ENCODE results near the gene GALNT10.

The GALNT10 gene

DNA sequence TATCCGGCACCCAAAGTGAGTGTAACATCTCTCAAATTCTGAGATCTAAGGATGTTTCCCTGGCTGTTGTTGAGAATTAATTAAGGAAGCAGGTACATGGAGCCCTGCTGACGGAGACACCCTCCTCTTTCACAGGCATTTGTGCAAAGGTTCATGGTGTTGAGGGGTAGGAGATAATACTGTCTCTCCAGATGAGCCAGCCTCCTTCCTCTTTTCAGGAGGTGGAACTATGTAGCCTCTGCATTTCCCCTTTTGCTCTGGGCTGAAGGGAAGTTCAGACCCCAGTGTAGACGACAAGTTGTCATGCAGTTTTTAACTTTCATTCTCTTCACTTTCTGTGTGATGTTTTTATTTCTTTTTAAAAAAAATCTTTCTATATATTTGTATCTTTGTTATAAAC is 107.5 kb downstream of the GALNT10 start:
- peak overlapping the region; percentile 82 for H3K27ac ChIP-seq
- TF ChIP-seq, protein P1, sequence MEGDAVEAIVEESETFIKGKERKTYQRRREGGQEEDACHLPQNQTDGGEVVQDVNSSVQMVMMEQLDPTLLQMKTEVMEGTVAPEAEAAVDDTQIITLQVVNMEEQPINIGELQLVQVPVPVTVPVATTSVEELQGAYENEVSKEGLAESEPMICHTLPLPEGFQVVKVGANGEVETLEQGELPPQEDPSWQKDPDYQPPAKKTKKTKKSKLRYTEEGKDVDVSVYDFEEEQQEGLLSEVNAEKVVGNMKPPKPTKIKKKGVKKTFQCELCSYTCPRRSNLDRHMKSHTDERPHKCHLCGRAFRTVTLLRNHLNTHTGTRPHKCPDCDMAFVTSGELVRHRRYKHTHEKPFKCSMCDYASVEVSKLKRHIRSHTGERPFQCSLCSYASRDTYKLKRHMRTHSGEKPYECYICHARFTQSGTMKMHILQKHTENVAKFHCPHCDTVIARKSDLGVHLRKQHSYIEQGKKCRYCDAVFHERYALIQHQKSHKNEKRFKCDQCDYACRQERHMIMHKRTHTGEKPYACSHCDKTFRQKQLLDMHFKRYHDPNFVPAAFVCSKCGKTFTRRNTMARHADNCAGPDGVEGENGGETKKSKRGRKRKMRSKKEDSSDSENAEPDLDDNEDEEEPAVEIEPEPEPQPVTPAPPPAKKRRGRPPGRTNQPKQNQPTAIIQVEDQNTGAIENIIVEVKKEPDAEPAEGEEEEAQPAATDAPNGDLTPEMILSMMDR (conservative IDR thresholded peaks at IDR 0.05), result no peak

DNA sequence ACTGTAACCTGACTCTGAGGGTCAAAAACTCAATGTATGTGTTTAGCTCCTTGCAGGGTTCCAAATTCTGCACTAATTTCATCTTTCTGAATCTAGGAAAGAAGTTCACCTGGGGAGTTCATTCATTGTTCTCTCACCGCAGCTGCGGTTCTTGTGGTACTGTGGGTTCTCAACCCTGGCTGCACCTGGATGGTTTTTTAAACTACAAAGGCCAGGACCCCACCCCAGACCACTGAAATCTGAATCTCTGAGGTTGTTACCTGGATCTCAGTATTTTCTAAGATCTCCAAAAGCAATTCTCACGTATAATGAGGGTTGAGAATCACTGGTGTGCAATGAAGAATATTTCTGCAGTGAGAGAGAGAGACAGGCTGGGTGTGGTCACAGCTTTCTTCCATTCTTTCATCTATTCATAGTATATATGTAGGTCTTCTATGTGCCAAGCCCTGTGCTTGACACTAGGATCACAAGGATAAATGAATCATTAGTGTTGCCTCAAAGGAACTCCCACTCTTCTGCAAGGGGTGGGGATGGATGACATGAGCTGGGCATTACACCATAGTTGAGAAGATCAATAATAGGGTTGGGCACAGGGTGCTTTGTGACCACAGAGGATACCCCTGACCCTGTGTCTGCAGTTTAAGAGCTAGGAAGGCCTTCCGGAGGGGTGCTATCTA is 109.8 kb downstream of the GALNT10 start:
- TF ChIP-seq, protein P1 (conservative IDR thresholded peaks at IDR 0.05), result no peak
- H3K27ac ChIP-seq, result no peak overlapping the region

DNA sequence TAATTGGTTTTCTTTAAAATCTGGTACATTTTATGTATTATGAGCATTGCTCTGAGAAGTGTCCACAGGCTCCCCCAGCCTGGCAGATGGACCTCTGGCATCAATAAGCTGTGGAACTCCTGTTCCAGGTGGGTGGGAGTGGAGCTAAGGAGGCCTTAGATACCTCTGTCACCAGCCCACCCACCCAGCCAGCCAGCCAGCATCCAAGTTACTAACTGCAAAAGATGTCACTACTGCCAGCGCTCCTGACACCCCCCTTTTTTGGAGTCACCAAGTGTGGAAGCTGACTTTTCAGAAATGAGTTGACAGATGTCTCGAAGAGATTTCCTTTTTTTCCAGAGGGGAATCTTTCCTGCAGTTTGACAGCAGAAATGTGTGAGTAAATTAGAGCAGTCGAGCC is 111.2 kb downstream of the GALNT10 start:
- H3K27ac ChIP-seq, result no peak overlapping the region
- TF ChIP-seq, protein P1 (conservative IDR thresholded peaks at IDR 0.05), result no peak

DNA sequence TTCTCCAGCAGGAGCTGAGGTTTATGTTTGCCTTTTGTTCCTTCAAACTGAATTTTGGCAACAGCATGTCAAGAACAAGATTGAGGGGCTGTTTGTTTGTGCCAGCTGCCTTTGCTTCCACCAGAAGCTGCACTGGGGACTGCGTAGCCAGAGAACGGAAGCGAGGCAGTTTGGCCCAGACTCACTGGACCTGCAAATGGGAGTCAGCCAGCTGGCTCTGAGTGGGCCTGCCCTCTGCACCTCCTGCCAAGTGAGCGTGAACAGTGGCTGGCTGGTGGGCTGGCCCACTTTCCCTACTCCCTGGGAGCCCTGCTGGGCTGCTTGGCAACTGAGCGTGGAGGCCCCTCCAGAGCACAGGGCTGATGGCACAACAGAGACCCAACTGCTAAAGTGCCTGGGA is 111.6 kb downstream of the GALNT10 start:
- TF ChIP-seq, protein P1 (conservative IDR thresholded peaks at IDR 0.05), result no peak
- no peak overlapping the region for H3K27ac ChIP-seq

DNA sequence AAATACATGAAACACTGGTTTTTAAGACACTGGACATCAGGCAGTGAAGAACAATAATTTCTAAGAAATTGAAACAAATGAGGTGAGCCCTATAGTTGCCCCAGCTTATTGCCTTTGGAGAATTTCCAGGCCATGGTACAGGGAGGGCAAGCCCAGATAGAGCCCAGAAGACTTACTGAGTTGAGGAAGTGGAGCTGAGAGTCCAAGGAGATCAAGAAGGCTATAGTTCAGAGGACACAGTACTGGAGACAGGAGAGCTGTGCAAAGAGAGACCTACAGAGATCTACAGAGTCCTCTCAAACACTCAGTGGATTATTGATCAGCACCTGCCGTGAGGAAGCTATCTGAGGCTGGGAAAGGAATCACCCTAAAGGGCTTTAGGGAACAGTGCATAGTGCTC is 112.6 kb downstream of the GALNT10 start:
- no peak overlapping the region for H3K27ac ChIP-seq
- TF ChIP-seq, protein P1 (conservative IDR thresholded peaks at IDR 0.05), result no peak

DNA sequence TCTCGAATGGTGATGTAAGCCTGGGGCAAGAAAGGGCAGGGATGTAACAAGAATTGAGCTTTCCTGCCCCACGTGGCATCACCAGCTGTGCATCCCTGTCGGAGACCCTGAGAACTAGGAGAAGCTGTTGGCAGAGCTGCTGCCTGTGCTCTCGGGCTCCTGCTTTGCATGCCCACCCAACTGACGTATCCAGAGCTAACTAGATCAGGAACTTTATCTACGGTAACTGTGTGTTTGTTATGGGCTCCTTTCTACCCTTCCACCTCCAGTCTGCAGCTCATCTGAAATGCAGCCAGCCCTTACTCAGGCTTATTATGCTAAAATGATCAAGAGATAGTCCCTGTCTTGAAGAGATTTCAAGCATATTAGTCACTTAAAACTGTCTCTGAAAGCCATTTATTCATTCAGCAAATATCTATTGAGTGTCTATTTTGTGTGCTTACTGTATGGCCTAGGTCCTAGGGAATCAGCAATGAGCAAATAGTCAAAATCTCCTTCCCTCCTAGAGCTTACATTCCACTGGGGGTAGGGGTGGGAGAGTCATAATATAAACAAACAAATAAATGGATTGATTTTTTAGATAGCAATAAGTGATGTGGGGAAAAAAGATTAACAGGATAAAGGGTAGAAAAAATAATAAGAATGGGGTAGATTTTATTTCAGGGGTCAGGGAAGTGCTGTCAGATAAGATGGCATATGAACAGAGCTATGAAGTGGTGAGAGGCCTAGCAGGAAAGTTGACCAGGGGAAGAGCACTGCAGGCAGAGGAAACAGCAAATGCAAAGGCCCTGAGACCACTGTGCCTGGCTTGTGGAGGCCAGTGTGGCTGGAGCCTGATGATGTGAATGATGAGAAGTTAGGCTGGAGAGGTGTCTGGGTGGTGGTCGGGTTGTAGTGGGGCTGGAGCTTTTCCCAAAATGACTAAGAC is 118.2 kb downstream of the GALNT10 start:
- TF ChIP-seq, protein P1 (conservative IDR thresholded peaks at IDR 0.05), result no peak
- no peak overlapping the region for H3K27ac ChIP-seq

DNA sequence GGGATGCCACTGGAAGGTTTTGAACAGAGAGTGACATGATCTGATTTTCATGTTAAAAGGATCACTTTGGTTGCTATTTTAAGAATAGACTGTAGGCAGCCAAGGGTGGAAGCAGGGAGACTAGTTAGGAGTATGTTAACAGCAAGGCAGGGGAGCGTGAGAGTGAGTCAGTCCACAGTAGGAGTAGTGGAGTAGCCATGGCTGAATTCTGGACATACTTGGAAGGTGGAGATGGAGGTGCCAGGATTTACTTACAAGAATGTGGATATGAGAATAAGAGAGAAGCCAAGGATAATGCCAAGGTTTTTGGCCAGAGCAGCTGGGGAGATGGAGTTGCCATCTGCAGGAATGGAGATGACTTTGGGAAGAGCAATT is 118.8 kb downstream of the GALNT10 start:
- H3K27ac ChIP-seq, result no peak overlapping the region
- TF ChIP-seq, protein P1 (conservative IDR thresholded peaks at IDR 0.05), result no peak
